Neural cell (in vitro differentiated cells): ENCODE data around the gene C2CD3. TPM values are rescaled to one million over a fixed set of nuclear protein-coding genes. Genes with fewer than 3 reads are reported as not detected.

Experiments
- H2AFZ ChIP-seq: fragments of 200-600, 300-800 bp; sonication (generic), shearing (Covaris generic); 2 replicates; pipeline ENCODE4 v1.6.0; 2014; ENCODE audit warnings: low read depth, mild to moderate bottlenecking, antibody characterized with exemption, low read length, moderate library complexity
- H3F3A ChIP-seq: fragments of 200-600 bp; shearing (Covaris generic); 2 replicates; pipeline ENCODE4 v1.6.1; 2016; ENCODE audit warnings: mild to moderate bottlenecking, moderate library complexity, mixed read lengths, antibody characterized with exemption, low read length; ENCODE audit not compliant: insufficient read depth, poor library complexity, severe bottlenecking
- H3K27ac ChIP-seq: fragments of 200-600, 300-800 bp; sonication (generic), shearing (Covaris generic); 2 replicates; pipeline ENCODE4 v1.5.1; 2014; ENCODE audit warnings: mild to moderate bottlenecking, low read length, moderate library complexity
- H3K27me3 ChIP-seq: fragments of 300-800, 200-600 bp; sonication (generic), shearing (Covaris generic); 2 replicates; pipeline ENCODE4 v1.6.0; 2014; ENCODE audit warnings: mild to moderate bottlenecking, low read depth, low read length, moderate library complexity; ENCODE audit not compliant: insufficient read depth
- H3K36me3 ChIP-seq: fragments of 300-800, 200-600 bp; sonication (generic), shearing (Covaris generic); 2 replicates; pipeline ENCODE4 v1.5.1; 2014; ENCODE audit warnings: mild to moderate bottlenecking, antibody characterized with exemption, low read length, moderate library complexity; ENCODE audit not compliant: insufficient read depth
- H3K4me2 ChIP-seq: fragments of 300-800, 200-600 bp; sonication (generic), shearing (Covaris generic); 2 replicates; pipeline ENCODE4 v1.6.0; 2014; ENCODE audit warnings: mild to moderate bottlenecking, low read length
- H3K4me3 ChIP-seq: fragments of 300-800, 200-600 bp; sonication (generic), shearing (Covaris generic); 2 replicates; pipeline ENCODE4 v1.5.1; 2014; ENCODE audit warnings: mild to moderate bottlenecking, low read length, moderate library complexity
- H3K79me2 ChIP-seq: fragments of 200-600 bp; shearing (Covaris generic); replicated peaks from 2 replicates; pipeline ENCODE4 v1.6.0; 2014; ENCODE audit warnings: mild to moderate bottlenecking, low read length, moderate library complexity; ENCODE audit not compliant: insufficient read depth
- H3K9ac ChIP-seq: fragments of 300-800, 200-600 bp; sonication (generic), shearing (Covaris generic); 2 replicates; pipeline ENCODE4 v1.6.1; 2016; ENCODE audit warnings: mild to moderate bottlenecking, low read length, mixed read lengths
- H3K9me2 ChIP-seq: fragments of 200-600 bp; shearing (Covaris generic); 2 replicates; pipeline ENCODE4 v1.6.1; 2016; ENCODE audit warnings: mild to moderate bottlenecking, low read length, mixed read lengths; ENCODE audit not compliant: insufficient read depth
- H3K9me3 ChIP-seq: fragments of 200-600, 300-800 bp; sonication (generic), shearing (Covaris generic); 2 replicates; pipeline ENCODE4 v1.6.1; 2016; ENCODE audit warnings: mild to moderate bottlenecking, mixed run types, low read length, moderate library complexity, mixed read lengths
- H4K20me1 ChIP-seq: fragments of 200-600 bp; shearing (Covaris generic); 2 replicates; pipeline ENCODE4 v1.6.1; 2016; ENCODE audit warnings: mild to moderate bottlenecking, mixed run types; ENCODE audit not compliant: insufficient read depth
- CTCF ChIP-seq: fragments of 450-650 bp; IDR thresholded peaks from 2 replicates; pipeline ENCODE4 v1.5.1; 2014; ENCODE audit warnings: antibody characterized with exemption, mild to moderate bottlenecking, moderate library complexity; ENCODE audit not compliant: poor library complexity, severe bottlenecking
- EP300 ChIP-seq: fragments of 450-650 bp; conservative IDR thresholded peaks from 2 replicates; pipeline ENCODE4 v1.6.1; 2014; ENCODE audit warnings: antibody characterized with exemption, mild to moderate bottlenecking, moderate library complexity; ENCODE audit not compliant: poor library complexity, severe bottlenecking
- EZH2 ChIP-seq: fragments of 200-600, 300-800 bp; shearing (Covaris generic), sonication (generic); IDR thresholded peaks from 2 replicates; pipeline ENCODE4 v1.6.1; 2014; ENCODE audit warnings: antibody characterized with exemption, low read length, borderline replicate concordance, mild to moderate bottlenecking; ENCODE audit not compliant: insufficient read depth, poor library complexity, severe bottlenecking
- MXI1 ChIP-seq: fragments of 450-650 bp; conservative IDR thresholded peaks from 2 replicates; pipeline ENCODE4 v1.6.1; 2014; ENCODE audit warnings: antibody characterized with exemption, mild to moderate bottlenecking; ENCODE audit not compliant: poor library complexity, severe bottlenecking
- POLR2AphosphoS5 ChIP-seq: IDR thresholded peaks from 2 replicates; pipeline ENCODE4 v1.6.1; 2012
- RAD21 ChIP-seq: fragments of 450-650 bp; conservative IDR thresholded peaks from 2 replicates; pipeline ENCODE4 v1.6.1; 2014; ENCODE audit warnings: antibody characterized with exemption, mild to moderate bottlenecking, moderate library complexity
- REST ChIP-seq: IDR thresholded peaks from 2 replicates; pipeline ENCODE4 v1.6.1; 2012; ENCODE audit warnings: borderline replicate concordance
- SMC3 ChIP-seq: fragments of 450-650 bp; conservative IDR thresholded peaks from 2 replicates; pipeline ENCODE4 v1.6.1; 2014; ENCODE audit warnings: antibody characterized with exemption, mild to moderate bottlenecking, moderate library complexity; ENCODE audit not compliant: poor library complexity
- TAF1 ChIP-seq: IDR thresholded peaks from 2 replicates; pipeline ENCODE4 v1.6.1; 2012; ENCODE audit warnings: low read depth
- polyA plus RNA-seq: library from polyadenylated mRNA; depleted of rRNA; stranded (reverse); fragments of >200 nt; gene quantifications from 2 replicates; pipeline ENCODE4 v1.2.3, GENCODE V29; 2014

Gene C2CD3
- polyA plus RNA-seq, 1 donor from 2014 or later: 13.2 TPM

GRCh38 chr11:74009675-74010305, 161.0 kb downstream of the C2CD3 start:
- Histone ChIP-seq H3K27ac (no peak overlapping the region), H3K9me2 (no peaks in the 10 kb centered on the region), H3K79me2 (no peaks in the 10 kb centered on the region), H3K4me2 (no peak overlapping the region), H2AFZ (no peak overlapping the region), H3K9me3 (no peaks in the 10 kb centered on the region), H3K4me3 (no peak overlapping the region), H3K9ac (no peak overlapping the region), H3K27me3 (no peaks in the 10 kb centered on the region), H3F3A (no peaks in the 10 kb centered on the region), H4K20me1 (no peaks in the 10 kb centered on the region), H3K36me3 (no peaks in the 10 kb centered on the region)
- TF ChIP-seq RAD21 (no peak), SMC3 (no peak), EP300 (no peak), EZH2 (no peak), TAF1 (no peak), REST (no peak), MXI1 (no peak), POLR2AphosphoS5 (no peak), CTCF (no peak)

GRCh38 chr11:74009230-74009547, 161.6 kb downstream of the C2CD3 start:
- Histone ChIP-seq H4K20me1 (no peaks in the 10 kb centered on the region), H3K79me2 (no peaks in the 10 kb centered on the region), H3K9ac (no peak overlapping the region), H3K36me3 (no peaks in the 10 kb centered on the region), H3K4me3 (no peak overlapping the region), H3K9me3 (no peaks in the 10 kb centered on the region), H2AFZ (no peak overlapping the region), H3K9me2 (no peaks in the 10 kb centered on the region), H3K4me2 (no peak overlapping the region), H3K27ac (no peak overlapping the region), H3K27me3 (no peaks in the 10 kb centered on the region), H3F3A (no peaks in the 10 kb centered on the region)
- TF ChIP-seq MXI1 (no peak), TAF1 (no peak), REST (no peak), EP300 (no peak), CTCF (no peak), POLR2AphosphoS5 (no peak), EZH2 (no peak), SMC3 (no peak), RAD21 (no peak)
